Thyroid gland (tissue), 4 donors: ENCODE measurements around the gene IQSEC2.

ENCODE experiments used
- POLR2A ChIP-seq, 2 donors: fragments of 450-650 bp; IDR thresholded peaks; one replicate each; pipeline ENCODE4 v1.6.1; 2017; ENCODE audit warnings: antibody characterized with exemption in 2 of 2, mild to moderate bottlenecking in 2 of 2, moderate library complexity in 1 of 2
- TF ChIP-seq, protein P1 (sequence below), 6 experiments: fragments of 200-600 bp in 3 of 6; fragments of 450-650 bp in 3 of 6; sonication (generic) in 3 of 6; IDR thresholded peaks; one replicate each; pipeline ENCODE4 v1.5.1; 2016 to 2019; ENCODE audit warnings: antibody characterized with exemption in 6 of 6, mild to moderate bottlenecking in 2 of 6, inconsistent platforms in 1 of 6, moderate library complexity in 1 of 6

DNA sequence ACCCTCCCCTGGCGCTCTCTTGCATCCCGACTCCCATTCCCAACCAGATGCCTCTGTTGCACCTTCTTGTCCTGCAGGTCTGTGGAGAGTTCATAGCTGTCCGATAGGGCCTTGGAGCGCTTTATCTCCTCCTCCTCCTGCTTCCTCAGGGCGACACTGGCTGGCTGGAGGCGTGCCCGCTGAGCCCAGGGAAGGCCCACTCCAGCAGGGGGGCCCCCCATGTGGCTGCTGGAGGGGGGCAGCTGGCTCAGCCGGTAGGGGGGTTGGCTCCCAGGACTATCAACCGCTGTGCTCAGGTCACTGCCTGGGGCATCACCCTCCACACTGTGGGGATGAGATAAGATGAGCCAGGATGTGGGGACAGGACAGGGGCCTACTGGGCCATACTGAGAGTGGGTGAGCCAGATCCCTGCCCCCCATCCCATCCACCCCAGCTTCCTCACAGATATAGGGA is 25.6 kb downstream of the IQSEC2 start:
- TF ChIP-seq, protein P1, sequence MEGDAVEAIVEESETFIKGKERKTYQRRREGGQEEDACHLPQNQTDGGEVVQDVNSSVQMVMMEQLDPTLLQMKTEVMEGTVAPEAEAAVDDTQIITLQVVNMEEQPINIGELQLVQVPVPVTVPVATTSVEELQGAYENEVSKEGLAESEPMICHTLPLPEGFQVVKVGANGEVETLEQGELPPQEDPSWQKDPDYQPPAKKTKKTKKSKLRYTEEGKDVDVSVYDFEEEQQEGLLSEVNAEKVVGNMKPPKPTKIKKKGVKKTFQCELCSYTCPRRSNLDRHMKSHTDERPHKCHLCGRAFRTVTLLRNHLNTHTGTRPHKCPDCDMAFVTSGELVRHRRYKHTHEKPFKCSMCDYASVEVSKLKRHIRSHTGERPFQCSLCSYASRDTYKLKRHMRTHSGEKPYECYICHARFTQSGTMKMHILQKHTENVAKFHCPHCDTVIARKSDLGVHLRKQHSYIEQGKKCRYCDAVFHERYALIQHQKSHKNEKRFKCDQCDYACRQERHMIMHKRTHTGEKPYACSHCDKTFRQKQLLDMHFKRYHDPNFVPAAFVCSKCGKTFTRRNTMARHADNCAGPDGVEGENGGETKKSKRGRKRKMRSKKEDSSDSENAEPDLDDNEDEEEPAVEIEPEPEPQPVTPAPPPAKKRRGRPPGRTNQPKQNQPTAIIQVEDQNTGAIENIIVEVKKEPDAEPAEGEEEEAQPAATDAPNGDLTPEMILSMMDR (IDR thresholded peaks at IDR 0.05), result no peak
- TF ChIP-seq POLR2A (IDR thresholded peaks at IDR 0.05), result no peak
